Keratinocyte (primary cell): Measurements from ENCODE around the gene FILIP1. TPM values are rescaled to one million over a fixed set of nuclear protein-coding genes. Genes with fewer than 3 reads are reported as not detected.

Source experiments
- DNase-seq: peaks from one replicate; pipeline ENCODE4 v3.0.0-alpha.2; 2011; ENCODE audit warnings: low read depth, missing footprints, low spot score
- FAIRE-seq: peaks from 2 replicates; lab custom pipeline; 2011; peaks lifted over from hg19 to GRCh38; lab: Jason Lieb, UNC
- H2AFZ ChIP-seq: 2 replicates; pipeline ENCODE4 v1.6.0; 2012; ENCODE audit warnings: low read length, control low read depth, inconsistent platforms; ENCODE audit not compliant: control insufficient read depth
- H3K27ac ChIP-seq: 2 replicates; pipeline ENCODE4 v1.5.1; 2011; ENCODE audit warnings: low read length; ENCODE audit not compliant: control insufficient read depth, insufficient read depth
- H3K27me3 ChIP-seq: 3 replicates; pipeline ENCODE4 v1.6.0; 2011; ENCODE audit warnings: low read length; ENCODE audit not compliant: control insufficient read depth, insufficient read depth; ENCODE audit errors: extremely low read depth
- H3K36me3 ChIP-seq, 2 experiments: 2 replicates in 1 of 2; 3 replicates in 1 of 2; pipeline ENCODE4 v1.5.1; 2011; ENCODE audit warnings: low read length in 2 of 2, mild to moderate bottlenecking in 1 of 2; ENCODE audit not compliant: control insufficient read depth in 2 of 2, insufficient read depth in 2 of 2; ENCODE audit errors: extremely low read depth in 1 of 2
- H3K4me1 ChIP-seq: 3 replicates; pipeline ENCODE4 v1.5.1; 2011; ENCODE audit warnings: low read length; ENCODE audit not compliant: control insufficient read depth, insufficient read depth; ENCODE audit errors: extremely low read depth
- H3K4me2 ChIP-seq: 3 replicates; pipeline ENCODE4 v1.6.0; 2011; ENCODE audit warnings: low read depth, low read length; ENCODE audit not compliant: control insufficient read depth, insufficient read depth; ENCODE audit errors: extremely low read depth
- H3K4me3 ChIP-seq, 3 experiments: fragments of 200-600 bp in 1 of 3; sonication (generic) in 1 of 3; 2 replicates in 2 of 3; 3 replicates in 1 of 3; pipeline ENCODE4 v1.5.1; 2011 to 2016; ENCODE audit warnings: low read length in 3 of 3, mild to moderate bottlenecking in 3 of 3, control low read depth in 2 of 3, inconsistent platforms in 1 of 3, low read depth in 1 of 3, mixed read lengths in 1 of 3, mixed run types in 1 of 3, moderate library complexity in 1 of 3; ENCODE audit not compliant: control insufficient read depth in 2 of 3, insufficient read depth in 2 of 3; ENCODE audit errors: extremely low read depth in 1 of 3
- H3K79me2 ChIP-seq: 2 replicates; pipeline ENCODE4 v1.6.0; 2012; ENCODE audit warnings: low read length; ENCODE audit not compliant: control insufficient read depth, insufficient read depth
- H3K9ac ChIP-seq: 3 replicates; pipeline ENCODE4 v1.6.0; 2011; ENCODE audit warnings: low read length; ENCODE audit not compliant: control insufficient read depth, insufficient read depth; ENCODE audit errors: extremely low read depth
- H3K9me1 ChIP-seq: 3 replicates; pipeline ENCODE4 v1.6.0; 2011; ENCODE audit warnings: low read length; ENCODE audit not compliant: control insufficient read depth, insufficient read depth; ENCODE audit errors: extremely low read depth
- H3K9me3 ChIP-seq: 2 replicates; pipeline ENCODE4 v1.5.1; 2012; ENCODE audit warnings: low read depth, low read length; ENCODE audit not compliant: control insufficient read depth
- H4K20me1 ChIP-seq: 3 replicates; pipeline ENCODE4 v1.6.0; 2011; ENCODE audit warnings: low read length; ENCODE audit not compliant: control insufficient read depth, insufficient read depth; ENCODE audit errors: extremely low read depth
- EZH2 ChIP-seq: IDR thresholded peaks from one replicate; pipeline ENCODE4 v1.6.1; 2012; ENCODE audit warnings: inconsistent platforms, mild to moderate bottlenecking, low read length, moderate library complexity
- dilution Hi-C: fragments of 300-500 bp; cut with MboI; formaldehyde crosslinking; loops from one replicate; pipeline ENCODE4 v1.7.0; 2020; ENCODE audit warnings: low sequenced_read_pairs; ENCODE audit not compliant: extremely low pct_ligation_motif_present
- polyA plus RNA-seq, 5 experiments: library from polyadenylated mRNA; depleted of rRNA in 3 of 5; stranded (reverse) in 3 of 5; stranded (forward) in 1 of 5; unstranded in 1 of 5; fragments of >200 nt; gene quantifications; 1 replicate in 1 of 5; 2 replicates in 3 of 5; 3 replicates in 1 of 5; pipeline versions ENCODE4 v1.2.1 to v1.2.3, GENCODE V29; 2011 to 2012; ENCODE audit warnings: missing spikeins in 2 of 5, low read depth in 1 of 5, low replicate concordance in 1 of 5
- TF ChIP-seq, protein P1 (sequence below), 3 experiments: IDR thresholded peaks in 1 of 3; conservative IDR thresholded peaks in 1 of 3; optimal IDR thresholded peaks in 1 of 3; 2 replicates in 2 of 3; 3 replicates in 1 of 3; pipeline versions ENCODE3 to v1.5.1; 2011; ENCODE audit warnings: low read length in 3 of 3, mild to moderate bottlenecking in 3 of 3, moderate library complexity in 2 of 3, control low read depth in 1 of 3, inconsistent platforms in 1 of 3; ENCODE audit not compliant: insufficient read depth in 2 of 3; ENCODE audit errors: extremely low read depth in 1 of 3

FILIP1 gene
- polyA plus RNA-seq, 1 donor (not counting 4 experiments of a cell fraction or from before 2014, with no cell fraction given), result 0.01 TPM

DNA sequence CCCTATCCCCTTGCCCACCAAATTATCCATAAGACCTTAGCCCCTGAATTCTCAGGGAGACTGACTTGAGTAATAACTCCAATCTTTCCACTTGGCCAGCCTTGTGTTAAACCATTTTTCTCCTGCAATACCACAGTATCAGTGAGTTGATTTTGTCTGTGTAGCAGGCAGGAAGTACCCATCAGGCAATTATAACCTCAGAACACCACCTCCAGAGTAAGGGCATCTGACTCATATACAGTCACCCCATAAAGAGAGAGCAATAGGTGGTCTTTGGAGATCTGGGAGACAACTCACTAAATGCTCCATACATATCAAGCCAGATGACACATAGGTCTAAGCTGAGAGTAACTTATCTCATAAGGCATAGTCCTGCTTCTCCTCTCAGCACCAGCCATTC is 83.7 kb downstream of the FILIP1 start:
- Histone ChIP-seq H3K4me1 (no peaks in the 10 kb centered on the region), H3K79me2 (no peaks in the 10 kb centered on the region), H3K4me3 (no peak overlapping the region), H3K9me3 (no peaks in the 10 kb centered on the region), H4K20me1 (no peaks in the 10 kb centered on the region), H3K9me1 (no peaks in the 10 kb centered on the region), H2AFZ (no peak overlapping the region), H3K9ac (no peak overlapping the region), H3K27me3 (no peaks in the 10 kb centered on the region), H3K4me2 (no peak overlapping the region), H3K27ac (no peak overlapping the region), H3K36me3 (no peaks in the 10 kb centered on the region)
- dilution Hi-C loops, result no loop called here
- DNase-seq (no peak), FAIRE-seq (no peak)
- TF ChIP-seq, protein P1, sequence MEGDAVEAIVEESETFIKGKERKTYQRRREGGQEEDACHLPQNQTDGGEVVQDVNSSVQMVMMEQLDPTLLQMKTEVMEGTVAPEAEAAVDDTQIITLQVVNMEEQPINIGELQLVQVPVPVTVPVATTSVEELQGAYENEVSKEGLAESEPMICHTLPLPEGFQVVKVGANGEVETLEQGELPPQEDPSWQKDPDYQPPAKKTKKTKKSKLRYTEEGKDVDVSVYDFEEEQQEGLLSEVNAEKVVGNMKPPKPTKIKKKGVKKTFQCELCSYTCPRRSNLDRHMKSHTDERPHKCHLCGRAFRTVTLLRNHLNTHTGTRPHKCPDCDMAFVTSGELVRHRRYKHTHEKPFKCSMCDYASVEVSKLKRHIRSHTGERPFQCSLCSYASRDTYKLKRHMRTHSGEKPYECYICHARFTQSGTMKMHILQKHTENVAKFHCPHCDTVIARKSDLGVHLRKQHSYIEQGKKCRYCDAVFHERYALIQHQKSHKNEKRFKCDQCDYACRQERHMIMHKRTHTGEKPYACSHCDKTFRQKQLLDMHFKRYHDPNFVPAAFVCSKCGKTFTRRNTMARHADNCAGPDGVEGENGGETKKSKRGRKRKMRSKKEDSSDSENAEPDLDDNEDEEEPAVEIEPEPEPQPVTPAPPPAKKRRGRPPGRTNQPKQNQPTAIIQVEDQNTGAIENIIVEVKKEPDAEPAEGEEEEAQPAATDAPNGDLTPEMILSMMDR (optimal IDR thresholded peaks at IDR 0.05 in 1 of 3, IDR thresholded peaks at IDR 0.05 in 1 of 3, conservative IDR thresholded peaks at IDR 0.05 in 1 of 3; ENCODE audit: extremely low read depth in 1 of 3, insufficient read depth in 2 of 3, low read length in 3 of 3), result no peak
- TF ChIP-seq EZH2, result no peak

DNA sequence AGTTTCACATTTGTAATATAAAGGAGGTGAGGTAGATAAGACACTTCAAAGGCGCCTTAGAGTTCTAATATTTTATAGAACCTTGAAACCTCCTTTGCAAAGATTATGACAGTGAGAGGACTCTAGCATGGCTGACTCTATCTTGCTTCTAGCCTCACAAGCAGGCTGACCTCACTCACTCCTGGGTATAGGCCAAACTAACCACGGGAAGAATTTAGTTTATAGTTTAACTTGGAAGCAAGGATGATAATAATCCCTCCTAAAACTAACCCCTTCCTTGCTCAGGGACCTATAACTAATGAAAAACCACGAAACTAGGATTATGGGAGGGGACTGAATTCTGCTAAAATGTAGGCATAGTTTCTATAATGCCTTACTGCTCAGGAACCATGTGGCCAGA is 84.3 kb downstream of the FILIP1 start:
- dilution Hi-C loops, result no loop called here
- Histone ChIP-seq H3K9ac (no peak overlapping the region), H3K9me3 (no peaks in the 10 kb centered on the region), H3K27ac (no peak overlapping the region), H3K27me3 (no peaks in the 10 kb centered on the region), H3K4me3 (no peak overlapping the region), H3K79me2 (no peaks in the 10 kb centered on the region), H2AFZ (no peak overlapping the region), H3K4me2 (no peak overlapping the region), H3K4me1 (no peaks in the 10 kb centered on the region), H3K36me3 (no peaks in the 10 kb centered on the region), H4K20me1 (no peaks in the 10 kb centered on the region), H3K9me1 (no peaks in the 10 kb centered on the region)
- DNase-seq, result no peak
- FAIRE-seq, result no peak
- TF ChIP-seq, protein P1 (optimal IDR thresholded peaks at IDR 0.05 in 1 of 3, IDR thresholded peaks at IDR 0.05 in 1 of 3, conservative IDR thresholded peaks at IDR 0.05 in 1 of 3; ENCODE audit: extremely low read depth in 1 of 3, insufficient read depth in 2 of 3, low read length in 3 of 3), result no peak
- TF ChIP-seq EZH2, result no peak
